ENCODE data around the gene ZDHHC14.

DNA sequence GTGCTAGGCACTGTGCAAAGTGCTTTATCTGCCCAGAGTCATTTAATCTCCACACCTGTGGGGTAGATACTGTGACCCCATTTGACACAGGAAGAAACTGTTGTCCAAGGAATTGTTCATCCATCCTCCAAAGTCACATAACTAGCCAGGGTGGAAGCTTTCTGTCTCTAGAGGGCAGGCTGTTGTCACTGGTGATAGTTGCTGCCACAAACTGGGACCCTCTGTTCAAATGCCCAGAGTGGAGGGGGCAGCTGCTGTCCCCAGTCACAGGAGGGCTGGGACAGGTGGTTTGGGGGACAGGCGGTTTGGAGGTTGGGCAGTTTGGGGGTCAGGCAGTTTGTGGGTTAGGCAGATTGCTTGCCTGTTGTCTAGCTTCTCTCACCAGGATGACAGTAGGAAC is 41.6 kb upstream of the ZDHHC14 start:
- TF ChIP-seq, protein P1, sequence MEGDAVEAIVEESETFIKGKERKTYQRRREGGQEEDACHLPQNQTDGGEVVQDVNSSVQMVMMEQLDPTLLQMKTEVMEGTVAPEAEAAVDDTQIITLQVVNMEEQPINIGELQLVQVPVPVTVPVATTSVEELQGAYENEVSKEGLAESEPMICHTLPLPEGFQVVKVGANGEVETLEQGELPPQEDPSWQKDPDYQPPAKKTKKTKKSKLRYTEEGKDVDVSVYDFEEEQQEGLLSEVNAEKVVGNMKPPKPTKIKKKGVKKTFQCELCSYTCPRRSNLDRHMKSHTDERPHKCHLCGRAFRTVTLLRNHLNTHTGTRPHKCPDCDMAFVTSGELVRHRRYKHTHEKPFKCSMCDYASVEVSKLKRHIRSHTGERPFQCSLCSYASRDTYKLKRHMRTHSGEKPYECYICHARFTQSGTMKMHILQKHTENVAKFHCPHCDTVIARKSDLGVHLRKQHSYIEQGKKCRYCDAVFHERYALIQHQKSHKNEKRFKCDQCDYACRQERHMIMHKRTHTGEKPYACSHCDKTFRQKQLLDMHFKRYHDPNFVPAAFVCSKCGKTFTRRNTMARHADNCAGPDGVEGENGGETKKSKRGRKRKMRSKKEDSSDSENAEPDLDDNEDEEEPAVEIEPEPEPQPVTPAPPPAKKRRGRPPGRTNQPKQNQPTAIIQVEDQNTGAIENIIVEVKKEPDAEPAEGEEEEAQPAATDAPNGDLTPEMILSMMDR (conservative IDR thresholded peaks at IDR 0.05 in 1 of 2, IDR thresholded peaks at IDR 0.05 in 1 of 2; ENCODE audit: extremely low read depth in 1 of 2, insufficient read depth in 1 of 2, low read depth in 1 of 2, low read length in 2 of 2), result peak in 1 of 2 donors; percentile 20
- TF ChIP-seq EZH2 (IDR thresholded peaks at IDR 0.05; ENCODE audit: borderline replicate concordance, low read length), result no peak
